BLaER1 treated with 17β-estradiol and CSF1 and Interleukin-3, amounts not matched to agents 10 nM and 100 nM (cell line): ENCODE measurements around the gene PMVK.

ENCODE experiments used
- H3K27ac ChIP-seq, 11 experiments: shearing (Covaris generic); formaldehyde crosslinking; 2 replicates each; pipeline ENCODE4 v1.8.1; 2022
- H3K27me3 ChIP-seq, 11 experiments: shearing (Covaris generic); formaldehyde crosslinking; 2 replicates each; pipeline ENCODE4 v1.8.1; 2022
- H3K36me3 ChIP-seq, 11 experiments: shearing (Covaris generic); formaldehyde crosslinking; 2 replicates each; pipeline ENCODE4 v1.8.1; 2022
- H3K4me1 ChIP-seq, 10 experiments: shearing (Covaris generic); formaldehyde crosslinking; 2 replicates each; pipeline ENCODE4 v1.8.1; 2022
- H3K4me2 ChIP-seq, 11 experiments: shearing (Covaris generic); formaldehyde crosslinking; 2 replicates each; pipeline ENCODE4 v1.8.1; 2022
- H3K4me3 ChIP-seq, 10 experiments: shearing (Covaris generic); formaldehyde crosslinking; 2 replicates each; pipeline ENCODE4 v1.8.1; 2022
- H3K9ac ChIP-seq, 11 experiments: shearing (Covaris generic); formaldehyde crosslinking; 2 replicates each; pipeline ENCODE4 v1.8.1; 2022
- H3K9me3 ChIP-seq, 11 experiments: shearing (Covaris generic); formaldehyde crosslinking; replicated peaks in 1 of 11; 2 replicates each; pipeline ENCODE4 v1.8.1; 2022
- H4K20me1 ChIP-seq, 11 experiments: shearing (Covaris generic); formaldehyde crosslinking; 2 replicates each; pipeline ENCODE4 v1.8.1; 2022
- Cebpa-rat ChIP-seq, 11 experiments: shearing (Covaris generic); IDR thresholded peaks; 2 replicates each; pipeline ENCODE4 v1.8.1; 2022

Gene PMVK

GRCh38 chr1:154974808-154975408 is 38.4 kb upstream of the PMVK start:
- Histone ChIP-seq H3K27ac (peak overlapping the region; percentile 65 to 100 (median 96)), H3K27me3 (no peaks in the 10 kb centered on the region), H3K36me3 (peaks cover 0 to 33% (median 19%) of the 10 kb centered on the region in 11 experiments; a peak in 19 of 22 replicates), H3K9ac (peak overlapping the region; percentile 79 to 99 (median 91)), H3K4me1 (peaks cover 57 to 67% (median 61%) of the 10 kb centered on the region in 10 experiments), H4K20me1 (peaks cover 10 to 35% (median 26%) of the 10 kb centered on the region in 11 experiments; a peak in 17 of 22 replicates), H3K9me3 (no peaks in the 10 kb centered on the region), H3K4me2 (peak overlapping the region; percentile 81 to 95 (median 91)), H3K4me3 (peak overlapping the region; percentile 64 to 86 (median 69))
- no peak for TF ChIP-seq Cebpa-rat (IDR thresholded peaks at IDR 0.05)

GRCh38 chr1:154974102-154974807 is 37.7 kb upstream of the PMVK start, which contains the start of gene CKS1B:
Gene CKS1B (plus strand): TSS chr1:154974681. CDS start chr1:154974746, 65 bp downstream.
- H3K36me3 ChIP-seq = peaks cover 0 to 30% (median 16%) of the 10 kb centered on the region in 11 experiments; a peak in 20 of 22 replicates
- peak within 1 kb of the TSS; percentile 89 to 100 (median 98) for H3K4me2 ChIP-seq
- H3K4me1 ChIP-seq = peaks cover 63 to 70% (median 68%) of the 10 kb centered on the region in 10 experiments
- no peaks in the 10 kb centered on the region for H3K27me3 ChIP-seq
- peak within 1 kb of the TSS; percentile 89 to 100 (median 96) for H3K27ac ChIP-seq
- peak within 1 kb of the TSS; percentile 87 to 99 (median 92) for H3K9ac ChIP-seq
- TF ChIP-seq Cebpa-rat (IDR thresholded peaks at IDR 0.05) = no peak
- no peaks in the 10 kb centered on the region for H3K9me3 ChIP-seq
- H3K4me3 ChIP-seq = peak within 1 kb of the TSS; percentile 64 to 86 (median 69)
- H4K20me1 ChIP-seq = peaks cover 11 to 41% (median 29%) of the 10 kb centered on the region in 11 experiments; a peak in 18 of 22 replicates

- TF ChIP-seq Cebpa-rat (IDR thresholded peaks at IDR 0.05) = no peak
- Histone ChIP-seq H3K9me3 (no peaks in the 10 kb centered on the region), H3K27me3 (no peaks in the 10 kb centered on the region), H3K4me3 (peak overlapping the region; percentile 64 to 86 (median 69)), H3K4me1 (peaks cover 71 to 77% (median 75%) of the 10 kb centered on the region in 10 experiments), H4K20me1 (peaks cover 11 to 48% (median 36%) of the 10 kb centered on the region in 11 experiments; a peak in 18 of 22 replicates), H3K4me2 (peak overlapping the region; percentile 89 to 100 (median 98)), H3K27ac (peak overlapping the region; percentile 89 to 100 (median 96)), H3K36me3 (peaks cover 5 to 30% (median 19%) of the 10 kb centered on the region in 11 experiments), H3K9ac (peak overlapping the region; percentile 87 to 99 (median 92))
Measured at GRCh38 chr1:154973344-154974101, 37.0 kb upstream of the PMVK start.

GRCh38 chr1:154972517-154973343 is 36.2 kb upstream of the PMVK start:
- peak overlapping the region in 10 of 11 experiments; percentile 9 to 100 (median 92); a peak in 18 of 22 replicates for H3K27ac ChIP-seq
- peak overlapping the region; percentile 87 to 99 (median 92); a peak in 21 of 22 replicates for H3K9ac ChIP-seq
- peaks cover 11 to 54% (median 38%) of the 10 kb centered on the region in 11 experiments; a peak in 18 of 22 replicates for H4K20me1 ChIP-seq
- H3K36me3 ChIP-seq = peaks cover 13 to 30% (median 19%) of the 10 kb centered on the region in 11 experiments
- no peak for TF ChIP-seq Cebpa-rat (IDR thresholded peaks at IDR 0.05)
- H3K4me3 ChIP-seq = peak overlapping the region; percentile 64 to 86 (median 69)
- H3K9me3 ChIP-seq = no peaks in the 10 kb centered on the region
- no peaks in the 10 kb centered on the region for H3K27me3 ChIP-seq
- H3K4me2 ChIP-seq = peak overlapping the region; percentile 89 to 100 (median 98)
- H3K4me1 ChIP-seq = peaks cover 65 to 77% (median 74%) of the 10 kb centered on the region in 10 experiments

GRCh38 chr1:154972213-154972516 is 35.6 kb upstream of the PMVK start:
- H3K4me1 ChIP-seq = peaks cover 59 to 77% (median 74%) of the 10 kb centered on the region in 10 experiments
- peak overlapping the region; percentile 87 to 99 (median 92); a peak in 19 of 22 replicates for H3K9ac ChIP-seq
- peaks cover 11 to 59% (median 39%) of the 10 kb centered on the region in 11 experiments; a peak in 18 of 22 replicates for H4K20me1 ChIP-seq
- no peaks in the 10 kb centered on the region for H3K9me3 ChIP-seq
- peak overlapping the region; percentile 89 to 100 (median 98) for H3K4me2 ChIP-seq
- H3K27ac ChIP-seq = peak overlapping the region in 8 of 11 experiments; percentile 9 to 98 (median 90); a peak in 8 of 22 replicates
- H3K4me3 ChIP-seq = peak overlapping the region in 7 of 10 experiments; percentile 64 to 86 (median 69); a peak in 9 of 20 replicates
- H3K27me3 ChIP-seq = no peaks in the 10 kb centered on the region
- no peak for TF ChIP-seq Cebpa-rat (IDR thresholded peaks at IDR 0.05)
- H3K36me3 ChIP-seq = peaks cover 18 to 30% (median 24%) of the 10 kb centered on the region in 11 experiments

- peak overlapping the region; percentile 38 to 76 (median 59); a peak in 18 of 20 replicates for H3K4me3 ChIP-seq
- H4K20me1 ChIP-seq = peaks cover 16 to 66% (median 39%) of the 10 kb centered on the region in 11 experiments; a peak in 19 of 22 replicates
- no peaks in the 10 kb centered on the region for H3K27me3 ChIP-seq
- H3K9ac ChIP-seq = peak overlapping the region; percentile 65 to 99 (median 79); a peak in 21 of 22 replicates
- peaks cover 52 to 74% (median 68%) of the 10 kb centered on the region in 10 experiments for H3K4me1 ChIP-seq
- TF ChIP-seq Cebpa-rat (IDR thresholded peaks at IDR 0.05) = no peak
- H3K4me2 ChIP-seq = peak overlapping the region; percentile 89 to 100 (median 98)
- peaks cover 25 to 35% (median 31%) of the 10 kb centered on the region in 11 experiments for H3K36me3 ChIP-seq
- no peaks in the 10 kb centered on the region for H3K9me3 ChIP-seq
- peak overlapping the region; percentile 49 to 90 (median 78); a peak in 21 of 22 replicates for H3K27ac ChIP-seq
Measured at GRCh38 chr1:154971341-154971998, 35.0 kb upstream of the PMVK start.

GRCh38 chr1:154970631-154971340 is 34.3 kb upstream of the PMVK start, which contains the start of gene SHC1:
Gene SHC1 (minus strand): TSS chr1:154970747. CDS start chr1:154970526, 221 bp downstream.
- no peak for TF ChIP-seq Cebpa-rat (IDR thresholded peaks at IDR 0.05)
- peak within 1 kb of the TSS; percentile 89 to 100 (median 98) for H3K4me2 ChIP-seq
- H3K4me1 ChIP-seq = peaks cover 45 to 76% (median 65%) of the 10 kb centered on the region in 10 experiments
- peak within 1 kb of the TSS; percentile 49 to 90 (median 78); a peak in 21 of 22 replicates for H3K27ac ChIP-seq
- H3K27me3 ChIP-seq = no peaks in the 10 kb centered on the region
- peak within 1 kb of the TSS; percentile 65 to 99 (median 79) for H3K9ac ChIP-seq
- H4K20me1 ChIP-seq = peaks cover 22 to 72% (median 39%) of the 10 kb centered on the region in 11 experiments; a peak in 19 of 22 replicates
- H3K4me3 ChIP-seq = peak within 1 kb of the TSS; percentile 38 to 76 (median 59)
- peaks cover 32 to 42% (median 38%) of the 10 kb centered on the region in 11 experiments for H3K36me3 ChIP-seq
- H3K9me3 ChIP-seq = no peaks in the 10 kb centered on the region
